Measurements from ENCODE around the gene CMTM2.
"Not testable (repeated sequence)": the region's sequence is repeated elsewhere in the genome, so short reads cannot be mapped to it uniquely, and the experiment has no call there.

Gene CMTM2

GRCh38 chr16:66587881-66588600 lies 8.8 kb downstream of the CMTM2 start:
- no peak for DNase-seq (ENCODE audit: low spot score)
- no peak for TF ChIP-seq CTCF (IDR thresholded peaks at IDR 0.05; ENCODE audit: extremely low read depth, missing control alignments)

DNA sequence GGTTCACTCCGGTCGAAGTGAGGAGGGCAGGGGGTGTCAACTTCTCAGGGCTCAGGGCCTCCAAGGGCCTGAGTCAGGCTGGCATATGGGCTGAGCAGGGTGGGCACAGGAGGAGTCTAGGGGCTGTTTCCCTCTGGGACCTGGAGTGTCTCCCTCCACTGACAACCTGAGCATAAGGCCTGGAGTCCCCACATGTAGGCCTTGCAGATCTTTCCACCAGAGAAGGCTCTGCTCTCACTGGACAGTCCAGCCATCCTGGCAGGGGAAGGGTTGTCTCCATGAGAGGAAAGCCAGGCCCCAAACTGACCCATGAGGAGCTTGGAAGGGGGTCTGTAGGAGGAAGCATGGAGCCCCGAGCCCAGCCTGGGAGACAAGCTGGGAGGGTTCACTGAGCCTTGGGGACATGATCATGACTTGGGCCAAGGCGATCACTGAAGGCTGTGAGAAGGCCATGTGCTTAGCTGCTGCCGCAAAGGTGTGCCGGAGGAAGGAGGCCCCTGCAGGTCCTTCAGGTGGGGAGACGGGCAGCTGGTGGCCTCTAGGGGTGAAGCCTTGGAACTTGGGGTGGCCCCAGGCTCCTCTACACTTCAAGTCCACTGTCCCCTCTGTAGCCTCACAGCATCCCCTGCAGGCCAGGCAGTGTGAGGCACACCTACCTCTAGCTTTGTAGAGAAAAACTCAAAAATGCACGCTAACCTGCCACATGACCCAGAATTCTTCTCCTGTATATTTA lies 9.9 kb downstream of the CMTM2 start:
- TF ChIP-seq CTCF (IDR thresholded peaks at IDR 0.05; ENCODE audit: extremely low read depth, missing control alignments) = peak; percentile 86
- DNase-seq (ENCODE audit: low spot score) = peak; percentile 82

- no peak for DNase-seq (ENCODE audit: low spot score)
- TF ChIP-seq CTCF (IDR thresholded peaks at IDR 0.05; ENCODE audit: extremely low read depth, missing control alignments) = no peak
Measured at GRCh38 chr16:66590322-66590721, 11.1 kb downstream of the CMTM2 start.

DNA sequence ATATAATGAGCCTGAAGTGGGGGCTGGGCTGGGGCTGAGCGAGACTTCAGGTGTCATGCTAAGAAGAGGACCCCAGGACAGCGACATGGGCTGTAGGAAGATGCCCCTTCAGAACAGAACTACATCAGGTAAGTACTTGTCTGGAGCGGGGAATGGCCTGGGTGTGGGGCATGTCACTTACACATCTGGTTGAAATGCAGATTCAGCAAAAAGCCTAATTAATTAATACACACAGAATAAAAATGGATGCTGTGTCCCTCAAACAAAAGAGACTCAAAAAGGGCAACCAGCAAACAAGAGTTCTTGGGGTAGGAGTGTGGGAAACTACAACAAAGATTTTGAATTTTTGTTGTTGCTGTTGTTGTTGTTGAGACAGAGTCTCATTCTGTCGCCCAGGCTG lies 11.8 kb downstream of the CMTM2 start:
- DNase-seq (ENCODE audit: low spot score) = no peak
- no peak for TF ChIP-seq CTCF (IDR thresholded peaks at IDR 0.05; ENCODE audit: extremely low read depth, missing control alignments)

DNA sequence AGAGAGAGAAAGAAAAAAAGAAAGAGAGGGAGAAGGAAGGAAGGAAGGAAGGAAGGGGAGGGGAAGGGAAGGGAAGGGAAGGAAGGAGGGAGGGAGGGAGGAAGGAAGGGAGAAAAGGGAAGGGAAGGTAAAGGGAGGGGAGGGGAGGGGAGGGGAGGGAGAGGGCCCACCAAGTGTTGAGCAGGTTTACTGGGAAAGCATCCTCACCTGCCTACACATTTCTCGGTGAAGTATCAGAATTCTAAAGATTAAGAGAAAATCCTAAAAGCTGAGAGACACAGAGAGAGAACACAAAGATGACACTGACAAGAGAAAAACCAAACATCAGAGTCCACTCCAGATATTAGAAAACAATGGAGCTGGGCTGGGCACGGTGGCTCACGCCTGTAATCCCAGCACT lies 13.0 kb downstream of the CMTM2 start:
- no peak for TF ChIP-seq CTCF (IDR thresholded peaks at IDR 0.05; ENCODE audit: extremely low read depth, missing control alignments)
- DNase-seq (ENCODE audit: low spot score) = no peak

DNA sequence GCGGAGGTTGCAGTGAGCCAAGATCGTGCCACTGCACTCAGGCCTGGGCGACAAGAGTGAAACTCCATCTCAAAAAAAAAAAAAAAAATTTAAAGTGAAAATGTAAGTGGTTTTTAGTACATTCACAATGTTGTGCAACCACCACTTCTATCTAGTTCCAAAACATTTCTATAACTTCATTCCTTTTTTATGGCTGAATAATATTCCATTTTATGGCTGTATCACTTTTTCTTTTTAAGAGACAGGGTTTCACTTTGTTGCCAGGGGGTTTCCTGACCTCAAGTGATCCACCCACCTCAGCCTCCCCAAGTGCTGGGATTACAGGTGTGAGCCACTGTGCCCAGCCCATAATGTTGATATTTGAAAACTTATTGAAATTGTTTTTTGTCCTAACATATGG lies 13.6 kb downstream of the CMTM2 start:
- TF ChIP-seq CTCF (IDR thresholded peaks at IDR 0.05; ENCODE audit: extremely low read depth, missing control alignments) = no peak
- DNase-seq (ENCODE audit: low spot score) = no peak

- DNase-seq (ENCODE audit: low spot score) = no peak
- TF ChIP-seq CTCF (IDR thresholded peaks at IDR 0.05; ENCODE audit: extremely low read depth, missing control alignments) = no peak
Measured at GRCh38 chr16:66594739-66595138, 15.5 kb downstream of the CMTM2 start.

- not testable (repeated sequence) for DNase-seq (ENCODE audit: low spot score)
Measured at GRCh38 chr16:66596559-66596958, 17.3 kb downstream of the CMTM2 start.

Data from GM20000 (cell line).